Endothelial cell of umbilical vein (primary cell): ENCODE measurements around the gene CFAP45.

Source experiments
- POLR2A ChIP-seq: IDR thresholded peaks from 2 replicates; pipeline ENCODE4 v1.6.1; 2012; ENCODE audit warnings: low read depth, mild to moderate bottlenecking, control low read depth, low read length
- TF ChIP-seq, protein P1 (sequence below), 2 donors: IDR thresholded peaks; 1 replicate in 1 of 2; 2 replicates in 1 of 2; pipeline ENCODE4 v1.5.1; 2011; ENCODE audit warnings: low read length in 2 of 2, mild to moderate bottlenecking in 2 of 2, moderate library complexity in 2 of 2, control low read depth in 1 of 2, inconsistent platforms in 1 of 2, low read depth in 1 of 2; ENCODE audit not compliant: insufficient read depth in 1 of 2; ENCODE audit errors: extremely low read depth in 1 of 2

DNA sequence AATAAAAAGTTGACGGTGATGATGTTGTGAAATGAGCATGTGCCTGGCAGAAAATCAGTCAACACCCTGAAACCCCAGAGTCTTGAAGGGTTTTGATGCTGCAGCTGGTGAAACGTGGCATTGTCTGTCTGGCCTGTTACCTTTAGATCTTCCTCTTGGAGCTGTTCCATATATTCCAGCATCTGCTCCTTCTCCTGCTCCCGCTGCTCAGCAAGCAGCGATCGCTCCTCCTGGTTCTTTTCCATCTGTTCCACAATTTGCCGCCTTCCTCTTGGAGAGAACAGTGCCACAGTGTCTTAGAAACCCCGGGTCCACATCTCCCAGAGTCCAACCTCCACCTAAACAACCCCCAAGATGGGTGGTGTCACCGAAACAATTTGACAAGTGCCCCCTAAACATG, 15.7 kb downstream of the CFAP45 start:
- TF ChIP-seq POLR2A, result no peak
- TF ChIP-seq, protein P1, sequence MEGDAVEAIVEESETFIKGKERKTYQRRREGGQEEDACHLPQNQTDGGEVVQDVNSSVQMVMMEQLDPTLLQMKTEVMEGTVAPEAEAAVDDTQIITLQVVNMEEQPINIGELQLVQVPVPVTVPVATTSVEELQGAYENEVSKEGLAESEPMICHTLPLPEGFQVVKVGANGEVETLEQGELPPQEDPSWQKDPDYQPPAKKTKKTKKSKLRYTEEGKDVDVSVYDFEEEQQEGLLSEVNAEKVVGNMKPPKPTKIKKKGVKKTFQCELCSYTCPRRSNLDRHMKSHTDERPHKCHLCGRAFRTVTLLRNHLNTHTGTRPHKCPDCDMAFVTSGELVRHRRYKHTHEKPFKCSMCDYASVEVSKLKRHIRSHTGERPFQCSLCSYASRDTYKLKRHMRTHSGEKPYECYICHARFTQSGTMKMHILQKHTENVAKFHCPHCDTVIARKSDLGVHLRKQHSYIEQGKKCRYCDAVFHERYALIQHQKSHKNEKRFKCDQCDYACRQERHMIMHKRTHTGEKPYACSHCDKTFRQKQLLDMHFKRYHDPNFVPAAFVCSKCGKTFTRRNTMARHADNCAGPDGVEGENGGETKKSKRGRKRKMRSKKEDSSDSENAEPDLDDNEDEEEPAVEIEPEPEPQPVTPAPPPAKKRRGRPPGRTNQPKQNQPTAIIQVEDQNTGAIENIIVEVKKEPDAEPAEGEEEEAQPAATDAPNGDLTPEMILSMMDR (IDR thresholded peaks at IDR 0.05; ENCODE audit: extremely low read depth in 1 of 2, insufficient read depth in 1 of 2, low read depth in 1 of 2, low read length in 2 of 2), result no peak
